SK-N-SH (cell line): ENCODE data around the gene RGS17. TPM values are rescaled to one million over a fixed set of nuclear protein-coding genes. Genes with fewer than 3 reads are reported as not detected.
A peak's percentile ranks its signal among the peaks of the same experiment; 100 is the strongest.

Experiments
- CTCF ChIA-PET: fragments of 300-600, 350-600 bp; formaldehyde crosslinking; extraction: SDS; loops from one replicate; lab custom pipeline; 2021; lab: Yijun Ruan, JAX
- POLR2A ChIA-PET: fragments of 350-600 bp; sonication (Branson Sonifier 250); formaldehyde crosslinking; extraction: SDS; loops from one replicate; lab custom pipeline; 2020; ENCODE audit warnings: antibody characterized with exemption, inconsistent platforms; lab: Yijun Ruan, JAX
- DNase-seq: peaks from one replicate; pipeline ENCODE4 v3.0.0; 2012
- H2AFZ ChIP-seq: fragments of 200-600 bp; sonication (generic); 2 replicates; pipeline ENCODE4 v1.8.1; 2016; ENCODE audit warnings: antibody characterized with exemption, mild to moderate bottlenecking, low read depth
- H3F3A ChIP-seq: fragments of 200-600 bp; sonication (generic); replicated peaks from 2 replicates; pipeline ENCODE3; 2016; ENCODE audit warnings: antibody characterized with exemption, mild to moderate bottlenecking; ENCODE audit not compliant: insufficient read depth
- H3K27ac ChIP-seq, 2 experiments: fragments of 200-500 bp in 1 of 2; fragments of 200-600 bp in 1 of 2; sonication (Bioruptor generic) in 1 of 2; sonication (generic), shearing (Covaris generic) in 1 of 2; 2 replicates each; pipeline versions ENCODE4 v1.5.1 to v1.6.1; 2014 to 2016; ENCODE audit warnings: low read depth in 2 of 2, inconsistent platforms in 1 of 2, low read length in 1 of 2, mild to moderate bottlenecking in 1 of 2, mixed read lengths in 1 of 2
- H3K27me3 ChIP-seq: fragments of 200-600 bp; sonication (generic), shearing (Covaris generic); 2 replicates; pipeline ENCODE4 v1.6.1; 2016; ENCODE audit warnings: mixed run types; ENCODE audit not compliant: insufficient read depth
- H3K36me3 ChIP-seq, 2 experiments: fragments of 200-500 bp in 1 of 2; fragments of 200-600 bp in 1 of 2; sonication (Bioruptor generic) in 1 of 2; sonication (generic) in 1 of 2; replicated peaks in 1 of 2; 2 replicates each; pipeline versions ENCODE3 to v1.5.1; 2014 to 2016; ENCODE audit warnings: low read length in 1 of 2, mild to moderate bottlenecking in 1 of 2; ENCODE audit not compliant: insufficient read depth in 2 of 2, control insufficient read depth in 1 of 2
- H3K4me1 ChIP-seq, 2 experiments: fragments of 200-500 bp in 1 of 2; fragments of 200-600 bp in 1 of 2; sonication (Bioruptor generic) in 1 of 2; sonication (generic), shearing (Covaris generic) in 1 of 2; 2 replicates each; pipeline versions ENCODE4 v1.5.1 to v1.6.1; 2014 to 2016; ENCODE audit warnings: low read depth in 1 of 2, low read length in 1 of 2, mixed run types in 1 of 2; ENCODE audit not compliant: insufficient read depth in 2 of 2, control insufficient read depth in 1 of 2
- H3K4me2 ChIP-seq: fragments of 200-600 bp; sonication (generic), shearing (Covaris generic); 2 replicates; pipeline ENCODE4 v1.6.1; 2017; ENCODE audit warnings: mixed run types
- H3K4me3 ChIP-seq, 2 experiments: fragments of 200-500 bp in 1 of 2; fragments of 200-600 bp in 1 of 2; sonication (Bioruptor generic) in 1 of 2; sonication (generic), shearing (Covaris generic) in 1 of 2; 2 replicates each; pipeline versions ENCODE4 v1.5.1 to v1.8.1; 2014 to 2016; ENCODE audit warnings: low read depth in 2 of 2, inconsistent platforms in 1 of 2, low read length in 1 of 2, mild to moderate bottlenecking in 1 of 2, mixed read lengths in 1 of 2, moderate library complexity in 1 of 2
- H3K79me2 ChIP-seq: fragments of 200-600 bp; sonication (generic); 2 replicates; pipeline ENCODE4 v1.8.1; 2017; ENCODE audit warnings: mild to moderate bottlenecking; ENCODE audit not compliant: insufficient read depth
- H3K9ac ChIP-seq: fragments of 200-600 bp; sonication (generic); 2 replicates; pipeline ENCODE4 v1.6.1; 2017; ENCODE audit warnings: mixed run types
- H3K9me2 ChIP-seq: fragments of 200-600 bp; sonication (generic); 2 replicates; pipeline ENCODE4 v1.6.1; 2017; ENCODE audit warnings: mixed run types
- H3K9me3 ChIP-seq: fragments of 200-600 bp; sonication (generic); 2 replicates; pipeline ENCODE4 v1.6.1; 2017; ENCODE audit warnings: mixed run types, mild to moderate bottlenecking, moderate library complexity
- H4K20me1 ChIP-seq: fragments of 200-600 bp; sonication (generic); 2 replicates; pipeline ENCODE4 v1.6.1; 2017; ENCODE audit warnings: mild to moderate bottlenecking, mixed run types; ENCODE audit not compliant: insufficient read depth
- CHD2 ChIP-seq: fragments of 150-350 bp; IDR thresholded peaks from 2 replicates; pipeline ENCODE4 v1.6.1; 2018; ENCODE audit warnings: low read length; ENCODE audit not compliant: partially characterized antibody
- CTCF ChIP-seq: fragments of 200-600 bp; sonication (generic); IDR thresholded peaks from 2 replicates; pipeline ENCODE4 v1.6.1; 2017; ENCODE audit warnings: antibody characterized with exemption, mild to moderate bottlenecking, moderate library complexity
- FOXM1 ChIP-seq: IDR thresholded peaks from 2 replicates; pipeline ENCODE4 v1.4.0; 2012; ENCODE audit warnings: low read depth, mild to moderate bottlenecking
- MXI1 ChIP-seq: IDR thresholded peaks from 2 replicates; pipeline ENCODE4 v1.6.1; 2012; ENCODE audit warnings: mild to moderate bottlenecking, low read depth, low read length, improper control_type of control experiment
- NRF1 ChIP-seq: IDR thresholded peaks from 2 replicates; pipeline ENCODE4 v1.6.1; 2012; ENCODE audit warnings: low read depth, mild to moderate bottlenecking, low read length
- REST ChIP-seq: IDR thresholded peaks from 2 replicates; pipeline ENCODE4 v1.6.1; 2012; ENCODE audit warnings: mild to moderate bottlenecking, low read depth, low read length, moderate library complexity
- TAF1 ChIP-seq: IDR thresholded peaks from 2 replicates; pipeline ENCODE4 v1.6.1; 2012; ENCODE audit warnings: low read depth, mild to moderate bottlenecking, low read length, moderate library complexity, borderline replicate concordance
- WGBS: methylation state at CpG from one replicate; pipeline ENCODE4 v1.1.6; 2017; ENCODE audit warnings: low lambda C conversion rate; 5-methylcytosine and 5-hydroxymethylcytosine counted together
- polyA plus RNA-seq, 3 experiments: library from polyadenylated mRNA; depleted of rRNA; stranded (reverse); fragments of >200 nt; gene quantifications; 2 replicates each; pipeline ENCODE4 v1.2.3, GENCODE V29; 2012
- TF ChIP-seq, protein P1 (sequence below): IDR thresholded peaks from 2 replicates; pipeline ENCODE4; 2012

The RGS17 gene, protein sequence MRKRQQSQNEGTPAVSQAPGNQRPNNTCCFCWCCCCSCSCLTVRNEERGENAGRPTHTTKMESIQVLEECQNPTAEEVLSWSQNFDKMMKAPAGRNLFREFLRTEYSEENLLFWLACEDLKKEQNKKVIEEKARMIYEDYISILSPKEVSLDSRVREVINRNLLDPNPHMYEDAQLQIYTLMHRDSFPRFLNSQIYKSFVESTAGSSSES
- polyA plus RNA-seq (2012; rRNA removed): 1.3 and 1.4 TPM in 2 replicates
- polyA plus RNA-seq (2012; cell fraction: cytosol; rRNA removed): 1.1 and 1.3 TPM in 2 replicates
- polyA plus RNA-seq (2012; cell fraction: nucleus; rRNA removed): 2.1 and 3.5 TPM in 2 replicates

- Histone ChIP-seq H3K27me3 (no peaks in the 10 kb centered on the region), H4K20me1 (no peaks in the 10 kb centered on the region), H3F3A (no peaks in the 10 kb centered on the region), H3K79me2 (no peaks in the 10 kb centered on the region; the same call in 1 of the 2 replicates), H3K9ac (peak within 1 kb of the TSS; percentile 64; the same call in 1 of the 2 replicates), H3K9me2 (no peaks in the 10 kb centered on the region), H3K4me2 (peak within 1 kb of the TSS; percentile 90), H3K36me3 (no peaks in the 10 kb centered on the region), H2AFZ (peak within 1 kb of the TSS; percentile 96), H3K27ac (peak within 1 kb of the TSS; percentile 29 to 92; a peak in 3 of 4 replicates), H3K4me3 (peak within 1 kb of the TSS; percentile 81 to 89), H3K9me3 (no peaks in the 10 kb centered on the region), H3K4me1 (peaks cover 0 to 6% of the 10 kb centered on the region in 2 experiments; a peak in 2 of 4 replicates)
- DNase-seq: peak; percentile 100
- WGBS: 5% methylated on average over 18 of the region's 89 CpGs
- CTCF ChIA-PET: interaction anchor here (1.2 kb wide), 1 partner anchor 43 kb away, joined by 5 read pairs; no protein-coding TSS in a partner anchor
- POLR2A ChIA-PET: interaction anchor here (1.1 to 1.5 kb wide), 3 partner anchors 19 to 148 kb away, joined by 3 to 9 read pairs (median 3); partner anchors contain the start of gene FBXO5
- TF ChIP-seq CHD2: no peak
- peak; percentile 66 for TF ChIP-seq NRF1
- 0 out of 2 replicates have a peak, but pooled peaks have one; percentile 19 for TF ChIP-seq TAF1
- peak; percentile 37 for TF ChIP-seq MXI1
- no peak for TF ChIP-seq CTCF
- TF ChIP-seq REST: peak; percentile 86
- TF ChIP-seq, protein P1, sequence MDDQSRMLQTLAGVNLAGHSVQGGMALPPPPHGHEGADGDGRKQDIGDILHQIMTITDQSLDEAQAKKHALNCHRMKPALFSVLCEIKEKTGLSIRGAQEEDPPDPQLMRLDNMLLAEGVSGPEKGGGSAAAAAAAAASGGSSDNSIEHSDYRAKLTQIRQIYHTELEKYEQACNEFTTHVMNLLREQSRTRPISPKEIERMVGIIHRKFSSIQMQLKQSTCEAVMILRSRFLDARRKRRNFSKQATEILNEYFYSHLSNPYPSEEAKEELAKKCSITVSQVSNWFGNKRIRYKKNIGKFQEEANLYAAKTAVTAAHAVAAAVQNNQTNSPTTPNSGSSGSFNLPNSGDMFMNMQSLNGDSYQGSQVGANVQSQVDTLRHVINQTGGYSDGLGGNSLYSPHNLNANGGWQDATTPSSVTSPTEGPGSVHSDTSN: no peak
- no peak for TF ChIP-seq FOXM1
Measured at GRCh38 chr6:153131037-153131981, at the start of gene RGS17. TSS of gene RGS17 (minus strand) at chr6:153131282. CDS start at chr6:153044018, 87,264 bp downstream.
